T1000 (cell line): ENCODE results near the gene CCDC192.
A peak's percentile ranks its signal among the peaks of the same experiment; 100 is the strongest.
"Not testable (repeated sequence)": the region's sequence is repeated elsewhere in the genome, so short reads cannot be mapped to it uniquely, and the experiment has no call there.

Source experiments
- DNase-seq: peaks from one replicate; lab custom pipeline; 2025; ENCODE audit warnings: mixed read lengths; lab: John Stamatoyannopoulos, UW

Gene CCDC192

GRCh38 chr5:127699416-127699815 lies 3.8 kb upstream of the CCDC192 start:
- no peak for DNase-seq

- DNase-seq: no peak
These were observed 2.9 kb upstream of the CCDC192 start for GRCh38 chr5:127700237-127700766.

GRCh38 chr5:127702434-127702833 lies 757 bp upstream of the CCDC192 start:
- DNase-seq: no peak

DNA sequence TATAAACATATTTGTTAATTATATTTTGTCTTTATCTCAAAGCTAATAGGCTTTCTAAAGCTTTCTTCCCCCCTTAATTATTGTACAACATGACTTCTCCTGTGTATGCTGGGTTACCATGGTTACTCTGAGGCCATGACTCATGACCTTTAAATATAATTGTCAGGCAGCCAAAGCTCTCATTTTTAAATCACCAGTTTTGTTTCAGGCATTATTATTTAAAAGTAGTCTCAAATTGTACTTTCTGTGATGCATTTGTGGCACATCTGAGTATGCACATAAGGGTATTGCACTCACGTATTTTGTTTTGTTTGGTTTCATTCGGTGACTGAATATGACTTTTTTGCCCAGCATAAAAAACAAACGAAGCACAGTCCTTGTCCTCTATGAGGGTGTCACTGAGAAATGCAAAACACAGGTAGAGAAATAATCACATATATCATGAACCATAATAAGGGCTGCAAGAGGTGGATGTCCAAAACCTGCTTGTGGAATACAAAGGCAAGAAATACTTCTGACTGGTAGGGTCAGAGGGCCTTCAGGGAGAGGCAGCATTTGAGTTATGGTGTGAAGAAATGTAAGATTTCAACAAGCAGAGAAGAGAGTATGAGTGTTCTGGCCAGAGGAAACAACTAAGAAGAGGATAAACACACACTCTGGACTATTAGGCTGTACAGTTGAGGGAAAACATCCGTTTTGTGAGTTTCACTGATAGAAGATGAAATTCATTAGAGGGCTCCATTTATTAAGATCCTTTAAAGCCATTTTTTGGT lies 2.1 kb downstream of the CCDC192 start:
- no peak for DNase-seq

- no peak for DNase-seq
These were observed 3.5 kb downstream of the CCDC192 start for GRCh38 chr5:127706691-127707090.

GRCh38 chr5:127707209-127707608 lies 4.0 kb downstream of the CCDC192 start:
- DNase-seq: no peak

GRCh38 chr5:127713083-127713482 lies 9.9 kb downstream of the CCDC192 start:
- not testable (repeated sequence) for DNase-seq

DNA sequence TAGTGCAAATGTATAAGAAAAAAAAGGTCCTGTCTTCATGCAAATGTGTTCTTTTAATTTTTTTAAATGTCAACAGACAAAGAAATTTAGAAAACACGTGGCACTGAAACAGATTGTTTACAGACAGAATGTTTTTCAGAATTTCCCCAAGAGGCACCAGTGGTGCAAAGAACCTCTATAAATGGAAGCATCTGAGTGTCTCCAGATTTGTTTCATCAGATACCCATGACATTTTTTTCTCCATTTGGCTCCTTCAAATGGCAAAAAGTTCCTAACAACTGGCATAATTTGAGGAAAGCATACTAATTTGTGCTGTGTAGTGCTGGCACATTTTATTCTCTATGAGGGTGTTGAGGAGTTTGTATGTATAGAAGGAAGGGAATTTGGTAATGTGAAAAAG lies 15.0 kb downstream of the CCDC192 start:
- DNase-seq: no peak

DNA sequence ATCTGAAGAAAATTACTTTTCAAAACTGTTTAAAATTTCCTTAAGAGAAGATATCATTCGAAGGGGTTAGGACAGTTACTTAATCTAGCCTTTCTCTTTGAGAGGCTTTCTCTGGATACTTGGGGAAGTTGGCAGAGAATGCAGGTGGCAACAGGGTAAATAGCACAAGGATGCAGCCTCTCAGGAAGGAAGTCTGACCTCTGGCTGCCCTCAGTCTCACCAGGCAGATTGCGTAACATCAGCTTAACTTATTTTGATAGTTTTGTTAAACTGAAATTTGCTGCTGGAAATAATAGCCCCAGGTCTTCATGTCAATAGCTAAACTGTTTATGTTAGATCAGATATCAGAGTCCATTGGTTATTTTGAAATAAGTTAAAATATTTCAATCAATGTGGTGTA lies 20.4 kb downstream of the CCDC192 start:
- DNase-seq: no peak

GRCh38 chr5:127725673-127726072 lies 22.5 kb downstream of the CCDC192 start:
- DNase-seq: no peak

DNA sequence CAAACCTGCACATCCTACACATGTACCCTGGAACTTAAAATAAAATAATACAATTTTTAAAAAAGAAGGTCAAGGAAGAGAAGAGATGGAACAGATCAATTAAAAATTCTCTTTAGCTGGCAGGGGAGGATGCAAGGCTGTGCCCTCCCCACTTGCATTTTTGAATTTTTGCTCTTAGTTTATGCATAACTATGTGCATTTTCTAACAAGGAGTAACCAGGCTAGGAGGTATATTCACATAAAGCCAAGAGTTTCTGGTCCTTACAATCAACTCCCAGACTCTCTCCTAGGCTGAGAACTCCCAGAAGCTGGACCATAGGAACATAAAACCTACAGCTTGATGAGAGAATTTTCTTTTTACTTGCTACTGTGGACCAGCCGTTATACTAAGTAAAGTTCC lies 29.8 kb downstream of the CCDC192 start:
- DNase-seq: no peak

DNA sequence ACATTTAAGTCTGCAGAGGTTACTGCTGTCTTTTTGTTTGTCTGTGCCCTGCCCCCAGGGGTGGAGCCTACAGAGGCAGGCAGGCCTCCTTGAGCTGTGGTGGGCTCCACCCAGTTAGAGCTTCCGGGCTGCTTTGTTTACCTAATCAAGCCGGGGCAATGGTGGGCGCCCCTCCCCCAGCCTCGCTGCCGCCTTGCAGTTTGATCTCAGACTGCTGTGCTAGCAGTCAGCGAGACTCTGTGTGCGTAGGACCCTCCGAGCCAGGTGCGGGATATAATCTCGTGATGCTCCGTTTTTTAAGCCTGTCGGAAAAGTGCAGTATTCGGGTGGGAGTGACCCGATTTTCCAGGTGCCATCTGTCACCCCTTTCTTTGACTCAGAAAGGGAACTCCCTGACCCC lies 36.2 kb downstream of the CCDC192 start:
- not testable (repeated sequence) for DNase-seq

- DNase-seq: no peak
These were observed 36.7 kb downstream of the CCDC192 start for GRCh38 chr5:127739807-127740384.

DNA sequence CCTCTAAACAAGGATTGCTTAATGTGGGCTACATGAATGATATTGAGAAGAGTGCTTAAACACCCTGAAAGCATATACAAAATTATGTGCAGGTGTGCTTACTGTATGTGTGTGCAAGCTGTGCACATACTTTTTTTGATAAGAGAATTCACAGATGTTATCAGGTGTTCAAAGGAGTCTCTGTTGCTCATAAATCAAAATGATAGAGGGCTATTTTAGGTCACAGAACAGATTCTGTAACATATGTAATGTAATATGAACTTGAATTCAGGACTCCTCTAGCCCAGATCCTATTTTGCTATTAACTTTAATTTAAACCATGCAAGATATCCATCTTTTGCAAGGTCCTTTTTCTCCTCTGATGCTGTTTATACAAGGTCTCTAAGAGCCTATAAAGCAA lies 38.2 kb downstream of the CCDC192 start:
- no peak for DNase-seq

DNA sequence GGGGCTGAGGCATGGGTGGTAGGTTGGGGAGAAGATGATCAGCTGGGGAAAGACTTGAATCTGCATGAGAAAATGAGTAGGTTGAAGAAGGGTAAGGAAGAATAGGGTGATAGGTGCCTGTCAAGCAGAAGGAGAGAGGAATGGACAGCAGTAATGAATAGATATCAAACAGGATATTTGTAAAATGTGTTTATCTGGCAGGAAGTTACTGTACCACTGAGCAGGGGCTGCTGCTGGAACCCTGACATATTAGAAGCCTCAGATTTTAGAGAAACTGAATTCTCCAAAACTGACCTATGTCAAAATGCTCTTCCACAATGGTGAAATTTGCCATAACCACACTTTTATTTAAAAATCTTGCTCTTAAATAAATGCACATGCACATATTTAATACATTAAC lies 41.0 kb downstream of the CCDC192 start:
- no peak for DNase-seq

DNA sequence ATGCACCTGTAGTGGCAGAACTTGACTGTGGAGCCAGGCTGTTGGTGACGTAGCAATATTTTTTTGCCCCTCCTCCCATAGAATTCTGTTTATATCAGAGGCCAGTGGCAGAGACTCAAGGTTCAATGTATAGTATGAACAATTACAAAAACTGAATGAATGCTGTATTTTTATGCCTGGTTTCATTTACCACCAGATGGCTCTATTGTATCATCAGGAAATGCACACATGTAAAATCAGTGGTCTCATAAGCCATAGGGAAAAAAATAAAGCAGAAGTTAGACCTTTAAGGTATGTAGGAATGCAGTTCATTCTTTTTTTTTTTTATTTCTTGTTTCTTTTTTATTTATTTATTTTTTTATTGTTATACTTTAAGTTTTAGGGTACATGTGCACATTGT lies 43.6 kb downstream of the CCDC192 start:
- DNase-seq: no peak

- not testable (repeated sequence) for DNase-seq
These were observed 49.5 kb downstream of the CCDC192 start for GRCh38 chr5:127752503-127753265.

DNA sequence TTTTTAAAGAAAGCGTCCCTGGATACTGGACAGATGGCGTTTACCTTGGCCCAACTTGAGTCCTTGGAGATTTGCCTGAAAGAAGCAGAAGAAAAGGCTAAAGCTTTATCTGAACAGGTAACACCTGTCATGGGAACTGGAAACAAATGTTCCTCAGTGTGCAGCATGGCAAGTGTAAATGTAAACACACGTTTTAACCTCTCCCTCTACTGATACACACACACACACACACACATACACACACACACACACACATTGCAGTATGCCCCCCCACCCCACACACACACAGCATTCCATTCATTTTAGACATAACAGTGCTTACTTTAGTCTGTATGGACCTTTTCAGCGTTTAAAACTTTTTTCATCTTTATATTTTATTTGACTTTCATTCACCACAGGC lies 51.1 kb downstream of the CCDC192 start:
- no peak for DNase-seq

GRCh38 chr5:127754706-127755105 lies 51.5 kb downstream of the CCDC192 start:
- DNase-seq: no peak

GRCh38 chr5:127757576-127757975 lies 54.4 kb downstream of the CCDC192 start:
- DNase-seq: peak; percentile 2

GRCh38 chr5:127758766-127759283 lies 55.6 kb downstream of the CCDC192 start:
- DNase-seq: no peak

GRCh38 chr5:127761869-127762268 lies 58.7 kb downstream of the CCDC192 start:
- no peak for DNase-seq

DNA sequence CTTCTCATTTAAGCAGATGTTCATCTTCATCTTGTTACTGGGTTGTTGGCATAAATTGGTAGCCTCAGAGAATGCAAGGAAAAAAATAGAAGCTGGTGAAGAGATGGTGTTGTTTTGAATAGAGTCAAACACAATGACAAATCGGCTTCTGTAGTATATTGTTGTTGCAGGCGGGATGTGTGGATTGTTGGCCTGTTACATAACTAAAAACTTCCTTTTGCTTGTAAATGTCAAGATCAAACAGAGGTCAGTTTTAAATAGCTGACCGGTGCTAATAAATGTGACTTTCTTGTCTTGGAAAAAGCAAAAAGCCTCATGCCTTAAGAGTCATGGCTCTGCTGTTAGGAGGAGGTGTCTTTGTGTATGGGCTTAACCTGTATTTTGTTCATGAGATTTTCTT lies 59.2 kb downstream of the CCDC192 start:
- DNase-seq: no peak
